Measurements from ENCODE around the gene ZSWIM5.
"Not testable (repeated sequence)": the region's sequence is repeated elsewhere in the genome, so short reads cannot be mapped to it uniquely, and the experiment has no call there.

ZSWIM5 gene

DNA sequence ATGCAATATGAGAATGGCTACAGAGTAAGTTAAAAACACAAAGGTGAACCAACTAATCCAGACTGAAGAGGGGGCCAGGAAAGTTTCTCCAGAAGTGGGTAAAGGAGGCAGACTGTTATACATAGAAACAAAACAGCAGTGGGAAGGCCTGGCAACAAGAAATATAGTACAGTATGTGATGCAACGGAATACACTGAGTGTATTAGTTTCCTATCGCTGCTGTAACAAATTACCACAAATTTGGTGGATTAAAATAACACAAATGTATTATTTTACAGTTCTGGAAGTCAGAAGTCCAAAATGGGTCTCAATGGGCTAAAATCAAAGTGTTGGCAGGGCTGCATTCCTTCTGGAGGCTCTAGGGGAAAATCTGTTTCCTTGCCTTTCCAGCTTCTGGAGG is 95.2 kb downstream of the ZSWIM5 start:
- Histone ChIP-seq H3K36me3 (ENCODE audit: control insufficient read depth, insufficient read depth, low read length) (no peaks in the 10 kb centered on the region), H3K4me3 (replicated peaks; ENCODE audit: low read depth, low read length) (no peak overlapping the region), H3K27me3 (replicated peaks; ENCODE audit: control insufficient read depth, insufficient read depth, low read length) (no peaks in the 10 kb centered on the region)
- TF ChIP-seq, protein P1, sequence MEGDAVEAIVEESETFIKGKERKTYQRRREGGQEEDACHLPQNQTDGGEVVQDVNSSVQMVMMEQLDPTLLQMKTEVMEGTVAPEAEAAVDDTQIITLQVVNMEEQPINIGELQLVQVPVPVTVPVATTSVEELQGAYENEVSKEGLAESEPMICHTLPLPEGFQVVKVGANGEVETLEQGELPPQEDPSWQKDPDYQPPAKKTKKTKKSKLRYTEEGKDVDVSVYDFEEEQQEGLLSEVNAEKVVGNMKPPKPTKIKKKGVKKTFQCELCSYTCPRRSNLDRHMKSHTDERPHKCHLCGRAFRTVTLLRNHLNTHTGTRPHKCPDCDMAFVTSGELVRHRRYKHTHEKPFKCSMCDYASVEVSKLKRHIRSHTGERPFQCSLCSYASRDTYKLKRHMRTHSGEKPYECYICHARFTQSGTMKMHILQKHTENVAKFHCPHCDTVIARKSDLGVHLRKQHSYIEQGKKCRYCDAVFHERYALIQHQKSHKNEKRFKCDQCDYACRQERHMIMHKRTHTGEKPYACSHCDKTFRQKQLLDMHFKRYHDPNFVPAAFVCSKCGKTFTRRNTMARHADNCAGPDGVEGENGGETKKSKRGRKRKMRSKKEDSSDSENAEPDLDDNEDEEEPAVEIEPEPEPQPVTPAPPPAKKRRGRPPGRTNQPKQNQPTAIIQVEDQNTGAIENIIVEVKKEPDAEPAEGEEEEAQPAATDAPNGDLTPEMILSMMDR (IDR thresholded peaks at IDR 0.05; ENCODE audit: insufficient read depth, low read length, poor library complexity, severe bottlenecking), result no peak
- DNase-seq (ENCODE audit: extremely low read depth, insufficient read length), result no peak

DNA sequence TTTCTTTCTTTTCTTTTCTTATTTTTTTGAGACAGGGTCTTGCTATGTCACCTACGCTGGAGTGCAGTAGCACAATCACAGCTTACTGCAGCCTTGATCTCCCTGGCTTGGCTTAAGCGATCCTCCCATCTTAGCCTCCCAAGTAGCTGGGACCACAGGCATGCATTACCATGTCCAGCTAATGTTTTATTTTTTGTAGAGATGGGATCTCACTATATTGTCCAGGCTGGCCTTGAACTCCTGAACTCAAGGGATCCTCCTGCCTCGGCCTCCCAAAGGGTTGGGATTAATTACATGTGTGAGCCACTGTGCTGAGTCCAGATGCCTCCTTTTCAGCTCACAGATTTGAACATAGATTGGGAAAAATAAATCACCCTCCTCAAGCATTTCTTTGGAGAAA is 98.6 kb downstream of the ZSWIM5 start:
- H3K27me3 ChIP-seq (replicated peaks; ENCODE audit: control insufficient read depth, insufficient read depth, low read length), result no peaks in the 10 kb centered on the region
- no peaks in the 10 kb centered on the region for H3K36me3 ChIP-seq (ENCODE audit: control insufficient read depth, insufficient read depth, low read length)
- H3K4me3 ChIP-seq (replicated peaks; ENCODE audit: low read depth, low read length), result no peak overlapping the region
- TF ChIP-seq, protein P1 (IDR thresholded peaks at IDR 0.05; ENCODE audit: insufficient read depth, low read length, poor library complexity, severe bottlenecking), result no peak
- no peak for DNase-seq (ENCODE audit: extremely low read depth, insufficient read length)

DNA sequence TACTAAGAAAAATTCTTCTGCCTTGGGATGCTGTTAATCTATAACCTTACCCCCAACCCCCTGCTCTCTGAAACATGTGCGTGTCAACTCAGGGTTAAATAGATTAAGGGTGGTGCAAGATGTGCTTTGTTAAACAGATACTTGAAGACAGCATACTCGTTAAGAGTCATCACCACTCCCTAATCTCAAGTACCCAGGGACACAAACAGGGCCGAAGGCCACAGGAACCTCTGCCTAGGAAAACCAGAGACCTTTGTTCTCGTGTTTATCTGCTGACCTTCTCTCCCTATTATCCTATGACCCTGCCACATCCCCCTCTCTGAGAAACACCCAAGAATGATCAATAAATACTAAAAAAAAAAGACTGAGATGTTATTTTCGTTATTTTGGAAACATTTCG is 99.5 kb downstream of the ZSWIM5 start:
- not testable (repeated sequence) for H3K27me3 ChIP-seq (replicated peaks; ENCODE audit: control insufficient read depth, insufficient read depth, low read length); H3K4me3 ChIP-seq (replicated peaks; ENCODE audit: low read depth, low read length); H3K36me3 ChIP-seq (ENCODE audit: control insufficient read depth, insufficient read depth, low read length); DNase-seq (ENCODE audit: extremely low read depth, insufficient read length)

DNA sequence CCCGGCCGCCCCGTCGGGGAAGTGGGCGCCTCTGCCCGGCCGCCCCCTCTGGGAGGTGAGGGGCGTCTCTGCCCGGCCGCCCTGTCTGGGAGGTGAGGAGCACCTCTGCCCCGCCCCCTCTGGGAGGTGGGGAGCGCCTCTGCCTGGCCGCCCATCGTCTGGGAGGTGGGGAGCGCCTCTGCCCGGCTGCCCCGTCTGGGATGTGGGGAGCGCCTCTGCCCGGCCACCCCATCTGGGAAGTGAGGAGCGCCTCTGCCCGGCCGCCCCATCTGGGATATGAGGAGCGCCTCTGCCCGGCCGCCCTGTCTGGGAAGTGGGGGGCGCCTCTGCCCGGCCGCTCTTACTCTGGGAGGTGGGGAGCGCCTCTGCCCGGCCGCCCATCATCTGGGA is 100.3 kb downstream of the ZSWIM5 start:
- not testable (repeated sequence) for H3K27me3 ChIP-seq (replicated peaks; ENCODE audit: control insufficient read depth, insufficient read depth, low read length); DNase-seq (ENCODE audit: extremely low read depth, insufficient read length); H3K4me3 ChIP-seq (replicated peaks; ENCODE audit: low read depth, low read length); H3K36me3 ChIP-seq (ENCODE audit: control insufficient read depth, insufficient read depth, low read length)

DNA sequence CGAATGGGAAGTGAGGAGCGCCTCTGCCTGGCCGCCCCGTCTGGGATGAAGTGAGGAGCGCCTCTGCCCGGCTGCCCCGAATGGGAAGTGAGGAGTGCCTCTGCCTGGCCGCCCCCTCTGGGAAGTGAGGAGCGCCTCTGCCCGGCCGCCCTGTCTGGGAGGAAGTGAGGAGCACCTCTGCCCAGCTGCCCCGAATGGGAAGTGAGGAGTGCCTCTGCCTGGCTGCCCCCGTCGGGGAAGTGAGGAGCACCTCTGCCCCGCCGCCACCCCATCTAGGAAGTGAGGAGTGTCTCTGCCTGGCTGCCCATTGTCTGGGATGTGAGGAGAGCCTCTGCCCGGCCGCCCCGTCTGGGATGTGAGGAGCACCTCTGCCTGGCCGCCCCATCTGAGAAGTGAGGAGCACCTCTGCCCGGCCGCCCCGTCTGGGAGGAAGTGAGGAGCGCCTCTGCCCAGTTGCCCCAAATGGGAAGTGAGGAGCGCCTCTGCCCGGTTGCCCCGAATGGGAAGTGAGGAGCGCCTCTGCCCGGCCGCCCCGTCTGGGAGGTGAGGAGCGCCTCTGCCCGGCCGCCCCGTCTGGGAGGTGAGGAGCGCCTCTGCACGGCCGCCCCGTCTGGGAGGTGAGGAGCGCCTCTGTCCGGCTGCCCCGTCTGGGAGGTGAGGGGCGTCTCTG is 100.8 kb downstream of the ZSWIM5 start:
- not testable (repeated sequence) for H3K4me3 ChIP-seq (replicated peaks; ENCODE audit: low read depth, low read length); DNase-seq (ENCODE audit: extremely low read depth, insufficient read length); H3K36me3 ChIP-seq (ENCODE audit: control insufficient read depth, insufficient read depth, low read length); H3K27me3 ChIP-seq (replicated peaks; ENCODE audit: control insufficient read depth, insufficient read depth, low read length)

DNA sequence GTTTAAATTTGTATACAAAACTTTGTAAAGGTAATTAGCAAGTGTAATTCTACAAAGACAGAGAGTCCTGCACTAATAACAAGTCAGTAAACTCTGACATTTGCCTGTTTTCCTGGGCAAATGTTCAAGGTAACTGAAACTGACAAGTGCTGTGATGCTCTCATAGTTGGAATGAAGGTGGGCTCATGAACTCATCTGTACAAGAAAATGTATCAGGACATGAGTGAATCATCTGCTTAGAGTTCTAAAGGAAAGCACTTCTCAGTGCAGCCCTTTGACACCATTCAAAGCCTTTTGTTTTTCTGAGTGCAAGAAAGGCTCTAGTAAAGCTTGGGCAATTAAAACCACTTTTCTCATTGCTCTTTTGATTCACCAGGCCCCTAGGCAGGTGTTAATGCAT is 102.9 kb downstream of the ZSWIM5 start:
- H3K36me3 ChIP-seq (ENCODE audit: control insufficient read depth, insufficient read depth, low read length), result no peaks in the 10 kb centered on the region
- no peaks in the 10 kb centered on the region for H3K27me3 ChIP-seq (replicated peaks; ENCODE audit: control insufficient read depth, insufficient read depth, low read length)
- no peak overlapping the region for H3K4me3 ChIP-seq (replicated peaks; ENCODE audit: low read depth, low read length)
- TF ChIP-seq, protein P1 (IDR thresholded peaks at IDR 0.05; ENCODE audit: insufficient read depth, low read length, poor library complexity, severe bottlenecking), result no peak
- DNase-seq (ENCODE audit: extremely low read depth, insufficient read length), result no peak

DNA sequence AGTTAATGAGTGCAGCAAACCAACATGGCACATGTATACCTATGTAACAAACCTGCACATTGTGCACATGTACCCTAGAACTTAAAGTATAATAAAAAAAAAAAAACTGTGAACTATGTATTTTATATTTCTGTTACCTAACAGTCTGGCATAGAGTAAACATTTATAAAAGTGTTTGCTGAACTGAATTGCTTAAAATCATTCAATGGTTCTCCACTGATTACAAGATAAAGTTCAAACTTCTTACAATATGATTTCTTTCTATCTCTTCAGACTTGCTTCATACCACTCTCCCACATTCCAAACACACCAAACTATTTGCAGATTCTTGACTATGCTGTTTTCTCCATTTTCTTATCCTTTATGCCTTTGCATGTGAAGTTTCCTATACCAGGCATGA is 104.5 kb downstream of the ZSWIM5 start:
- DNase-seq (ENCODE audit: extremely low read depth, insufficient read length), result no peak
- H3K4me3 ChIP-seq (replicated peaks; ENCODE audit: low read depth, low read length), result no peak overlapping the region
- no peaks in the 10 kb centered on the region for H3K36me3 ChIP-seq (ENCODE audit: control insufficient read depth, insufficient read depth, low read length)
- TF ChIP-seq, protein P1 (IDR thresholded peaks at IDR 0.05; ENCODE audit: insufficient read depth, low read length, poor library complexity, severe bottlenecking), result no peak
- H3K27me3 ChIP-seq (replicated peaks; ENCODE audit: control insufficient read depth, insufficient read depth, low read length), result no peaks in the 10 kb centered on the region

DNA sequence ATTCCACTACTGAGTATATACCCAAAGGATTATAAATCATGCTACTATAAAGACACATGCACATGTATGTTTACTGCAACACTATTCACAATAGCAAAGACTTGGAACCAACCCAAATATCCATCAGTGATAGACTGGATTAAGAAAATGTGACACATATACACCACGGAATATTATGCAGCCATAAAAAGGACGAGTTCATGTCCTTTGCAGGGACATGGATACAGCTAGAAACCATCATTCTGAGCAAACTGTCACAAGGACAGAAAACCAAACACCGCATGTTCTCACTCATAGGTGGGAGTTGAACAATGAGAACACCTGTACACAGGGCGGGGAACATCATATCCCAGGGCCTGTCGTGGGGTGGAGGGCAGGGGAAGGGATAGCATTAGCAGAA is 104.9 kb downstream of the ZSWIM5 start:
- not testable (repeated sequence) for H3K27me3 ChIP-seq (replicated peaks; ENCODE audit: control insufficient read depth, insufficient read depth, low read length); DNase-seq (ENCODE audit: extremely low read depth, insufficient read length); H3K36me3 ChIP-seq (ENCODE audit: control insufficient read depth, insufficient read depth, low read length); H3K4me3 ChIP-seq (replicated peaks; ENCODE audit: low read depth, low read length)
